Measurements from ENCODE around the gene SPATS2L. TPM values are rescaled to one million over a fixed set of nuclear protein-coding genes. Genes with fewer than 3 reads are reported as not detected.
A peak's percentile ranks its signal among the peaks of the same experiment; 100 is the strongest.

Gene SPATS2L
- polyA plus RNA-seq, 2 of the 4 experiments (the other 2 are of a cell fraction) = 85.2 to 202 TPM

DNA sequence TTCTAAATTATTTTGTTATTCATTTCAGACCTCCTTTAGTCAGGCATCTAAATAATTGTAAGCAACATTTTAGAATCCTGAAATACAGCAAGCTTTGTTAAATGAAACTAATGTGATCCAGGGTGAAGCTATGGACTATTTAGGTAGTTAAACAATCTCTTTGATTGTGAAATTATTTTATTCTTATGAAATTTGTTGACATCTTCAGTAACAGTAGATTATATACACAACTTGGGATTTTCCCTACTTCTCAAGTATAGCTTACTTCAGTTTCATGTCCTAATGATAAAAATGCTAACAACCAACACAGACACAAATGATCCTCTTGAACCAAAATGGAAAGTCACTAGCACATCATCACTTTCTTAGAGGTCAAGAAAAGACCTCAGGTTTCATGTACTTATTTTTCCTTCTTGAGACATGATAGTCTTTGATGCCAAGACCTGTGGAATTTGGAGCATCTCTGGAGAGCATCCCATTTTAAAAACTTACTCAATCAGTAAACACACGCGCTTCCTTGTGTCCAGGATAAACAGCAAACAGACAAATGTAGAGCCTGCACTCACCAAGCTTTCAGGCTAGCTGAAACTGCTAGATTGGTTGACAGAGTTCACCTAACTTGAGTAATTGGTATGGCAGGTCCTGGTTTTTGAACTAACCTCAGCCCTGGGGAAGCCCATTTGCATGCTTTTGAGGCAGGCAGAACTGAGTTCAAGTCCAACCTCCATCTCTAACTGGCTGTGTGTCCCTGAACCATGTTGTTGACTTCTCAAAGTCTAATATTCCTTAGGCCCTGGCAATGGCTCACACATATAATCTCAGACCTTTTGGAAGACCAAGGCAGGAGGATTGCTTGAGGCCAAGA lies 155.6 kb downstream of the SPATS2L start (continued):
- TF ChIP-seq, protein P1, sequence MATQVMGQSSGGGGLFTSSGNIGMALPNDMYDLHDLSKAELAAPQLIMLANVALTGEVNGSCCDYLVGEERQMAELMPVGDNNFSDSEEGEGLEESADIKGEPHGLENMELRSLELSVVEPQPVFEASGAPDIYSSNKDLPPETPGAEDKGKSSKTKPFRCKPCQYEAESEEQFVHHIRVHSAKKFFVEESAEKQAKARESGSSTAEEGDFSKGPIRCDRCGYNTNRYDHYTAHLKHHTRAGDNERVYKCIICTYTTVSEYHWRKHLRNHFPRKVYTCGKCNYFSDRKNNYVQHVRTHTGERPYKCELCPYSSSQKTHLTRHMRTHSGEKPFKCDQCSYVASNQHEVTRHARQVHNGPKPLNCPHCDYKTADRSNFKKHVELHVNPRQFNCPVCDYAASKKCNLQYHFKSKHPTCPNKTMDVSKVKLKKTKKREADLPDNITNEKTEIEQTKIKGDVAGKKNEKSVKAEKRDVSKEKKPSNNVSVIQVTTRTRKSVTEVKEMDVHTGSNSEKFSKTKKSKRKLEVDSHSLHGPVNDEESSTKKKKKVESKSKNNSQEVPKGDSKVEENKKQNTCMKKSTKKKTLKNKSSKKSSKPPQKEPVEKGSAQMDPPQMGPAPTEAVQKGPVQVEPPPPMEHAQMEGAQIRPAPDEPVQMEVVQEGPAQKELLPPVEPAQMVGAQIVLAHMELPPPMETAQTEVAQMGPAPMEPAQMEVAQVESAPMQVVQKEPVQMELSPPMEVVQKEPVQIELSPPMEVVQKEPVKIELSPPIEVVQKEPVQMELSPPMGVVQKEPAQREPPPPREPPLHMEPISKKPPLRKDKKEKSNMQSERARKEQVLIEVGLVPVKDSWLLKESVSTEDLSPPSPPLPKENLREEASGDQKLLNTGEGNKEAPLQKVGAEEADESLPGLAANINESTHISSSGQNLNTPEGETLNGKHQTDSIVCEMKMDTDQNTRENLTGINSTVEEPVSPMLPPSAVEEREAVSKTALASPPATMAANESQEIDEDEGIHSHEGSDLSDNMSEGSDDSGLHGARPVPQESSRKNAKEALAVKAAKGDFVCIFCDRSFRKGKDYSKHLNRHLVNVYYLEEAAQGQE (IDR thresholded peaks at IDR 0.05) = no peak

GRCh38 chr2:200463452-200463851 lies 157.0 kb downstream of the SPATS2L start:
- ChIA-PET CTCF (interaction anchor here (1.1 kb wide), 1 partner anchor 18 kb away, joined by 3 read pairs; no protein-coding TSS in a partner anchor), POLR2A (no interaction called here)
- Histone ChIP-seq H3K4me1 (peaks cover 16% of the 10 kb centered on the region; the same call in 2 of the 3 replicates), H3K27ac (no peak overlapping the region), H3K4me2 (no peak overlapping the region), H3K9me3 (no peaks in the 10 kb centered on the region), H3K4me3 (no peak overlapping the region)
- WGBS (ENCODE audit: missing lambda C conversion rate) = 96% methylated on average over 2 of the region's 2 CpGs
- DNase-seq (ENCODE audit: low read depth in 1 of 2, low spot score in 1 of 2) (no peak), ATAC-seq (no peak), FAIRE-seq (no peak)
- no peak for TF ChIP-seq JUN (IDR thresholded peaks at IDR 0.05)
- no peak for TF ChIP-seq CEBPB (IDR thresholded peaks at IDR 0.05)
- TF ChIP-seq MAZ (IDR thresholded peaks at IDR 0.05; ENCODE audit: borderline replicate concordance, low read depth, low read length) = no peak
- TF ChIP-seq HDAC2 (IDR thresholded peaks at IDR 0.05) = no peak
- TF ChIP-seq, protein P2, sequence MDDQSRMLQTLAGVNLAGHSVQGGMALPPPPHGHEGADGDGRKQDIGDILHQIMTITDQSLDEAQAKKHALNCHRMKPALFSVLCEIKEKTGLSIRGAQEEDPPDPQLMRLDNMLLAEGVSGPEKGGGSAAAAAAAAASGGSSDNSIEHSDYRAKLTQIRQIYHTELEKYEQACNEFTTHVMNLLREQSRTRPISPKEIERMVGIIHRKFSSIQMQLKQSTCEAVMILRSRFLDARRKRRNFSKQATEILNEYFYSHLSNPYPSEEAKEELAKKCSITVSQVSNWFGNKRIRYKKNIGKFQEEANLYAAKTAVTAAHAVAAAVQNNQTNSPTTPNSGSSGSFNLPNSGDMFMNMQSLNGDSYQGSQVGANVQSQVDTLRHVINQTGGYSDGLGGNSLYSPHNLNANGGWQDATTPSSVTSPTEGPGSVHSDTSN (IDR thresholded peaks at IDR 0.05) = no peak
- no peak for TF ChIP-seq JUNB (IDR thresholded peaks at IDR 0.05)
- no peak for TF ChIP-seq RFX5 (IDR thresholded peaks at IDR 0.05)
- TF ChIP-seq NR3C1 (IDR thresholded peaks at IDR 0.05) = no peak
- no peak for TF ChIP-seq FOSB (CRISPR knock-in tag; IDR thresholded peaks at IDR 0.05)
- no peak for TF ChIP-seq CHD2 (IDR thresholded peaks at IDR 0.05; ENCODE audit: low read length, partially characterized antibody)

DNA sequence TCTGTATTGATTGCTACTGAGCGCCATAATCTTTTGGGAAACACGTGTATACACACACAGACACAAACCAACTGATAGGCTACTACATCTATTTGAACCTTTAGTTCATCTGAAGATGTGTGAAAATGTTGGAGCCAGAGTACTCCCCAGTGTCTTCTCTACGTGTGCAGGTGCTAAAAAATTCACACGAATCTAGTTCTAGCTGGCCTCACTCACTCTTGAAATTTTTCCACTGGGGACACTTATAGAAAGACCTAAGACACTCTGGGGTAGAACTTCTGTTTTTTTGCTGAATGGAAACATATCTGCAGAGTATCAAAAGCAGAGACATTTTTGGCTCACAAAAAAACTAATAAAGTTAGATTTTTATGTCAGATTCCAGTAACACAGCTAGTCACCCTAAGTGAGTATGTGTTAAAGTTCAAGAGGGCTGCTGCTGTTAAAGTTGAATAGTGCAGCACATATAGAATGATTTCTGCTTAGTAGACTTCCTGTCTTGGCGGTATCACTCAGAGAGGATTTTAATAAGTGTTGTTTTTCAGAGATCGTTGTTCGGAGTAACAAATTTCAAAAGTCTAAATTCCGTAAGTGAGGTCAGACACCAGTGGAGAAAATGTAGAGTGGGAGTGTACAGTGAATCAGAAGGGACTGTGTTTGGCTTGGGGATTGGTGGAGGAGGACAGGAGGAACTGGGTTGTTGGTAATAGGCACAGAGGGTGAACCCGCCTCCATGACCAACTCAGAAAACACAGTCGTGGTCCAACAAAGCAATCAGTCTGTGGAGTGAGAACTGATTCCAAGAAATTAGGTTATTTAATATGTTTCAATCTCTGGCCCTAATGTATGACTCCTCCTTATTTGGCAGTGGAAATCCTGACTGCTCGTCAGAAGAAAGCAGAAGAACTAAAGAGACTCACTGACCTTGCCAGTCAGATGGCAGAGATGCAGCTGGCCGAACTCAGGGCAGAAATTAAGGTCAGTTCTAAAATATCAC lies 160.2 kb downstream of the SPATS2L start:
- CTCF ChIA-PET = interaction anchor here (0.8 to 2.1 kb wide), 4 partner anchors 15 to 495 kb away, joined by 3 to 9 read pairs (median 4); no protein-coding TSS in a partner anchor
- H3K27ac ChIP-seq = 0 out of 6 replicates have a peak overlapping the region, but pooled peaks of 1 of the 2 experiments have one; percentile 16
- H3K4me3 ChIP-seq = no peak overlapping the region
- no peak overlapping the region for H3K4me2 ChIP-seq
- no peaks in the 10 kb centered on the region for H3K9me3 ChIP-seq
- no peak for DNase-seq (ENCODE audit: low read depth in 1 of 2, low spot score in 1 of 2)
- 90% methylated on average over 12 of the region's 12 CpGs for WGBS (ENCODE audit: missing lambda C conversion rate)
- peaks cover 11% of the 10 kb centered on the region; the same call in 2 of the 3 replicates for H3K4me1 ChIP-seq
- POLR2A ChIA-PET = no interaction called here
- no peak for TF ChIP-seq PHF8 (IDR thresholded peaks at IDR 0.05; ENCODE audit: borderline replicate concordance, low read depth)
- TF ChIP-seq POLR2A (IDR thresholded peaks at IDR 0.05; ENCODE audit: low read length) = no peak
- no peak for TF ChIP-seq NR3C1 (IDR thresholded peaks at IDR 0.05)
- TF ChIP-seq, protein P1 (IDR thresholded peaks at IDR 0.05) = no peak
- TF ChIP-seq POLR2AphosphoS2 (conservative IDR thresholded peaks at IDR 0.05; ENCODE audit: low read length) = no peak
- TF ChIP-seq E2F6 (IDR thresholded peaks at IDR 0.05; ENCODE audit: borderline replicate concordance, low read depth) = no peak
- no peak for TF ChIP-seq GATA3 (IDR thresholded peaks at IDR 0.05; ENCODE audit: borderline replicate concordance)
- TF ChIP-seq JUNB (IDR thresholded peaks at IDR 0.05) = no peak
- TF ChIP-seq MAZ (IDR thresholded peaks at IDR 0.05; ENCODE audit: borderline replicate concordance, low read depth, low read length) = no peak
- no peak for TF ChIP-seq MAFK (IDR thresholded peaks at IDR 0.05; ENCODE audit: partially characterized antibody)
- TF ChIP-seq, protein P3, sequence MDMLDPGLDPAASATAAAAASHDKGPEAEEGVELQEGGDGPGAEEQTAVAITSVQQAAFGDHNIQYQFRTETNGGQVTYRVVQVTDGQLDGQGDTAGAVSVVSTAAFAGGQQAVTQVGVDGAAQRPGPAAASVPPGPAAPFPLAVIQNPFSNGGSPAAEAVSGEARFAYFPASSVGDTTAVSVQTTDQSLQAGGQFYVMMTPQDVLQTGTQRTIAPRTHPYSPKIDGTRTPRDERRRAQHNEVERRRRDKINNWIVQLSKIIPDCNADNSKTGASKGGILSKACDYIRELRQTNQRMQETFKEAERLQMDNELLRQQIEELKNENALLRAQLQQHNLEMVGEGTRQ (IDR thresholded peaks at IDR 0.05) = no peak
- TF ChIP-seq BHLHE40 (IDR thresholded peaks at IDR 0.05; ENCODE audit: low read depth, low read length) = no peak
- no peak for TF ChIP-seq HEYL (CRISPR knock-in tag; IDR thresholded peaks at IDR 0.05)
- FAIRE-seq = no peak
- ATAC-seq = no peak

Data from A549 (cell line).